ENCODE measurements around the gene PIGB.
A peak's percentile ranks its signal among the peaks of the same experiment; 100 is the strongest.
"Not testable (repeated sequence)": the region's sequence is repeated elsewhere in the genome, so short reads cannot be mapped to it uniquely, and the experiment has no call there.

PIGB gene

GRCh38 chr15:55302801-55303200 is 16.2 kb upstream of the PIGB start:
- DNase-seq = not testable (repeated sequence)

- no peak for DNase-seq
Measured at GRCh38 chr15:55319537-55320237, 665 bp downstream of the PIGB start.

GRCh38 chr15:55320238-55320550 is 1.2 kb downstream of the PIGB start:
- no peak for DNase-seq

DNA sequence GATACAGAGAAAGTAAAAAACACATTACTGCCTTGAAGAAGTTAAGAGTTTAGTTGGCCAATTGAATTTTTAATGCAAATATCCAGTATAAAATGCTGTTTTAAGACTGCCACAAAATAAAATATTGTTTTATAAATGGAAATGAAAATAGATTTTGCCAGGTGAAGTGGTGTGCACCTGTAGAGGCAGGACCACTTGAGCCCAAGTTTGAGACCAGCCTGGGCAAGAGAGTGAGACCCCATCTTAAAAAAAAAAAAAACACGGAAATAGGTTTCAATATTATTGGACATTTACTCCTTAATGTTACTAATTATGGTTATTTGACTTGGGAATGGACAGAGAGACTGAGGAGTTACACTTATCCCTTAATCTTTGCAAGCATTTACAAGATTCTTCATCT is 1.9 kb downstream of the PIGB start:
- no peak for DNase-seq

DNA sequence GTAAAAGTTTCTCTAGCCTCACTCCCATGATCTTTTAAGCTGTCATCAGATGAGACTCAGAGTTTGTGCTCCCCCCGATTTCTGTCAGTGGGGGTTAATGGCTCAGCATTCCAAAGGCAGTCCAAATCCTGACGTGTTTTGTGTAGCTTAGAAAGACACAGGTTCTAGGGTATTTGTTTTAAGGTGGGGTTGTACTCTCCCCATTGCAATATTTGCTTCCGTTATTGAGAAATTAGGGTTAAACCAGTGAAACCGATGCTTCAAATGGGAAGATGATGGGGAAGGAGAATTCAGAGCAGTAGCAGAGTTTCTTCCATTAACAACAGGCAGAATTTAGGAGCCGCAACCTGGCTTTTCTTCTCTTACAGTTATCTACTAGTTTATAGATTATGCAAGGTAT is 3.4 kb downstream of the PIGB start:
- no peak for DNase-seq

- DNase-seq = no peak
Measured at GRCh38 chr15:55327387-55327786, 8.4 kb downstream of the PIGB start.

DNA sequence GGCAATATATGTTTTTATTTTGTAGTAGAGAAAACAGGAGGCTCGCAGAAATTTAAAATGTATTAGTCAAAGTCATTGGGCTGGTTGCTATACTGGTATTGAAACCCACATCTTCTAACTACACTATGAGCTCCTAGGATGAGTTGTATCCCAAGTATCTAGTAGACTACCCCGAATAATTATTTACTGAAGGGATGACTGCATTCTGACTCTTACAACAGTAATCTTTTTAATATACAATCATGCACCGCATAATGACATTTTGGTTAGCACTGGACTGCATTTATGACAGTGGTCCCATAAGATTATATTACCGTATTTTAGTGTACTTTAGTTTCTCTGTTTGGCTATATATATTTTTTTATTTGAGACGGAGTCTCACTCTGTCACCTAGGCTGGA is 15.3 kb downstream of the PIGB start:
- DNase-seq = no peak

DNA sequence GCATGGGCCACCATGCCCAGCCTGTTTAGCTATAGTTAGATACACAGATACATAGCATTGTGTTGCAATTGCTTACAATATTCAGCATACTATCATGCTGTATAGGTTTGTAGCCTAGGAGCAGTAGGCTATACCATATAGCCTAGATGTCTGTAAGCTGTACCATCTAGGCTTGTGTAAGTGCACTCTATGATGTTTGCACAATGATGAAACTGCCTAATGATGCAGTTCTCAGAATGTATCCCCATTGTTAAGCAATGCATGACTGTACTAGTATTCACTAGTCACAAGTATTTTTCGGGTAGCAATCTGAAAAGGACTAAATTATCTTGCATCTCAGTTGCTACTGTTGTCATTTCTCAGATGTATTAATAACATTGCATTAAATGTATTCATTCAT is 16.0 kb downstream of the PIGB start:
- no peak for DNase-seq

GRCh38 chr15:55337160-55337559 is 18.1 kb downstream of the PIGB start:
- DNase-seq = no peak

DNA sequence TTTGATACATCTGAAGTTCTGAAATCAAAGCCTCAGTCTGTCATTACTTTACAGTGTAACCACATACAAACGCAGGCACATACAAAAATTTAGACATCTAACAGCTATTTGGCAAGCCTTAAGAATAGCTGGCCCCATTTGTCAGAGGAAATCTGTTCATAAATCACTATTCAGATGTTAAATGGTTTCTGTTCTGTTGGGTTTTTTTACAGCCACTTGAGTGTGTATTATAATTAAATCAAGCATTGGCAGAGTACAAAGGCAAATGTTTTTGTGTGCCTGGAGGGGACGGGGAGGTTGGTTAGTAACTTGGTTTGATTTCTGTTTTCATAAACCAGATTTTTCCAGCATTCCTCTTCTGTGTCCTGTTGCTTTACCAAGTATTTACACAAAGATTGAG is 24.1 kb downstream of the PIGB start:
- DNase-seq = peak; percentile 9

DNA sequence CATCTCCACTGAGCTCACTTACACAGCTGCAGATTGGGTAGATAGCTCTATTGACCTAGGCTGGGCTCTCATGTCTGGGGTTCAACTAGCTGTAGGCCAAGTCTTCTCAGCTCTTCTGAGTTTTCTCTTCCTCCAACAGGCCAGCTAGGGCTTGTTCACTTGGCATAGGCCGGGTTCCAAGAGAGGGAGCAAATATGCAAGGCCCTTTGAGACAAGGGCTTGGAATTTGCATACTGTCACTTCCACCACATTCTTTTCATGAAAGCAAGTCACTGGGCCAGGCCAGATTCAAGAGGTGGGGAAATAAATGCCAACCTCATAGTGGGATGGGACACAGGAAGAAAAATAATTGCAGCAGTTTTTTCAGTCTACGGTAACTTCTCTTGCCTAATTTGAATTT is 25.2 kb downstream of the PIGB start:
- DNase-seq = peak; percentile 70

DNA sequence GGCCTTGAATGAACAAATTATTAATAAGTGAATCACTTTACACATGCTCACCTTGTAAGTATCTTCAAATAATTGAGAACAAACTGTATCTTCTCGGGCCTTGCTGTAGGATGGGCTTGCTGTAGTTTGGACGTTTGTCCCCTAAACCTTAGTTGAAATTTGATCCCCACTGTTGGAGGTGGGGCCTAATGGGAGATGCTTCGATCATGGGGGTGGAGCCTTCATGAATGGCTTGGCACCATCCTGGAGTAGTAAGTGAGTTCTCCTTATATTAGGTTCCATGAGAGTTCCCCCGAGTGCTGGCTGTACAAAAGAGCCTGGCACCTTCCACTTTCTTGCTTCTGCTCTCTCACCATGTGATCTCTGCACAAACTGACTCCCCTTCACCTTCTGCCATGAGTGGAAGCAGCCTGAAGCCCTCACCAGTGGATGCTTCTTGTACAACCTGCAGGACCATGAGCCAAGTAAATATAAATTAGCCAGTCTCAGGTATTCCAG is 29.3 kb downstream of the PIGB start:
- no peak for DNase-seq

DNA sequence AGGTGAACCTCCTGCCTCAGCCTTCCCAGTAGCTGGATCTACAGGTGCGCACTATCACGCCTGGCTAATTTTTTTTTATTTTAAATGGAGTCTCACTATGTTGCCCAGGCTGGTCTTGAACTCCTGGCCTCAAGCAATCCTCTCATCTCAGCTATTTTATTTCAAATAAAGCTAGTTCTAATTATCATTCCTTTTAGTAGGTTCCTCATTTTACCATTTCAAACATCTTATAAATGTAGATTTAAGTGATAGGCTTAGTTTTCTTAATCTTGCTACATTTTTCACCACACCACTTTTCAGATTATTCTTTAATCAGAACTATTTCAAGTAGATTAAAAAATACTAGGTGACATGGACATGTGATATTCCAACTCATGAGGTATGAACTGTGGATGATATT is 30.3 kb downstream of the PIGB start:
- DNase-seq = no peak

- DNase-seq = no peak
Measured at GRCh38 chr15:55353025-55353424, 34.0 kb downstream of the PIGB start.

- DNase-seq = no peak
Measured at GRCh38 chr15:55356985-55357585, 38.1 kb downstream of the PIGB start.

DNA sequence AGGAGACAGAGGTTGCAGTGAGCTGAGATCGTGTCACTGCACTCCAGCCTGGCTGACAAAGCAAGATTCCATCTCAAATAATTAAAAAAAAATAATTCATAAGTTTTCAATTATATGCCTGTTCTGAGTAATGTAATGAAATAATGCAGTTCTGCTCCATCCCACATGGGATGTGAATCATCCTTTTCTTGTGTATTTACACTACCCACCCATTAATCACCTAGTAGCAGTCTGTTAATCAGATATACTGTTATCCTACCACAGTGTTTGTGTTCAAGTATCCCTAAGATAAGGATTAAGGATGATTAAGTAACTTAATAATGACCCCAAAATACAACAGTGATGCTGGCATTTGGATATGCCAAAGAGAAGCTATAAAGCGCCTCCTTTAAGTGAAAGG is 38.8 kb downstream of the PIGB start:
- peak; percentile 62 for DNase-seq

- no peak for DNase-seq
Measured at GRCh38 chr15:55358471-55358870, 39.4 kb downstream of the PIGB start.

DNA sequence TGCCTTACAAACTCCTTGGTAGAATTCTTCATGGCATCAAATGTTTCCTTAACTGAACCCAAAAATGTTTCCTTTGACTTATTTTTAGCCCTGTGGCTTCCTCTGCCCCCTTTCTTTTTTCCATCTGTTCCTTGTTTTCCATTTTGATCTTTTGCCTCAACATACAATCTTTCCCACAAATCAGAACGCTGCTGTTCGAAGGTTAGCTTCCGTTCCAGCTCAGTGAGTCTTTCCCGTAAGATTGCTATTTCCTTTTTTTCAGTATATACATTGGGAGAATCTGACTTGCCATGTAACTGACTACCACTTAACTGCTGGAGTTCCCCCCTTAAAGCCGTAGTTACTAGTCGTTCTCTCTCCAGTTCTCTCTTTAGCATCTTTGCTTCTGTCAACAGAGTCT is 41.2 kb downstream of the PIGB start:
- DNase-seq = no peak

GRCh38 chr15:55361048-55361447 is 42.0 kb downstream of the PIGB start:
- no peak for DNase-seq

GRCh38 chr15:55362641-55363040 is 43.6 kb downstream of the PIGB start:
- DNase-seq = no peak

- DNase-seq = no peak
Measured at GRCh38 chr15:55366981-55367380, 48.0 kb downstream of the PIGB start.

DNA sequence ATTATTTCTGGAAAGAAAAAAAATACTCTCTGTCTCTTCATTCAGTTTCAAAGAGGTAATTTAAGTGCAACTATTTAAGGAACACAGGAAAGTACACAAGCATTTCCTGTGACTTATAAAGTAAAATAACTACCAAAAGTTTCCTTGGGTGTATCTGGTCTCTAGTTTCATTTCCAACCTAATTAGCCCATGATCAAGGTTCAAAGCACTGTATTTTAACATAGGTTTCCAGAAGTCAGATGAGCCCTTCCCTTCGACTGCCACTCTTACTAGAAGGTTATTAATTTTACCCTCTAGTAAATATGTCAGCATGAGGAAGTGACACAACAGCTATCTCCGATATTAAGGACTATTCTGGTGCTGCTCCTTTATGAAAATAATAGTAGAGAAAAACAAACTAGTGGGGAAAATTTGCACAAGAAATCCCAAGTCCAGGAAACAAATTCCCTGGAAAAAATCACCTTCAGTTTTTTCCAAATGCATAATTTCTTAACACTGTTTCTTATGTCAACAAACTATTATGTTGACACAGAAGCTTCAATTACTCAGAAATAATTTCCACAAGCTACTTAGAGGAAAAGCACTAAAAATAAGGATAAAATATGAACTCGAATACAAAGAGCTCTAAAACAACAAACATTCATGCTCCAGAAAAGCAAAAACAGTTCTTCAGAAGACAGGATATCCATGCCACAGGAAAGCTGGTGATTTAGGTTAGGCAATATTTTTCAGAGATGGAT is 53.8 kb downstream of the PIGB start:
- no peak for DNase-seq

- no peak for DNase-seq
Measured at GRCh38 chr15:55379095-55379494, 60.1 kb downstream of the PIGB start.

DNA sequence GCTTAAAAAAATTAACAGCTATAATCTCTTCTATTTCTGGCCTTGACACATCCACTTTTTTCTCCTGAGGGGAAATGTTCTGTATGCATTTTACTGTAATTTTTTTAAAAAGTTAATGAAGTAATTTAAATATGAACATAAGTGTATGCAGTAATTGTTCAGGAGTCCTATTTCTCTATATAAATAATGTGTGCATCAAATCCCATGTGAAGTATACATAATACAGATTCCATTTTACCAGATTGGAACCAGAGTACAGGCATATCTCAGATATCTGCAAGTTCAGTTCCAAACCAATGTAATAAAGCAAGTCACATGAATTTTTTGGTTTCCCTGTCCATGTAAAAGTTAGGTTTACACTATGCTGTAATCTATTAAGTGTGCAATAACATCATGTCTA is 62.6 kb downstream of the PIGB start:
- no peak for DNase-seq
